HUES64 (cell line): ENCODE data around the gene TMBIM1.

Source experiments
- H3K27ac ChIP-seq: 2 replicates; pipeline ENCODE4 v1.7.0; 2013; ENCODE audit warnings: low read depth, low read length, inconsistent platforms
- H3K27me3 ChIP-seq: 2 replicates; pipeline ENCODE4 v1.6.1; 2013; ENCODE audit warnings: mild to moderate bottlenecking, low read length; ENCODE audit not compliant: insufficient read depth
- H3K36me3 ChIP-seq: 2 replicates; pipeline ENCODE4 v1.6.1; 2013; ENCODE audit warnings: mild to moderate bottlenecking, low read length; ENCODE audit not compliant: insufficient read depth
- H3K4me1 ChIP-seq: 2 replicates; pipeline ENCODE4 v1.6.1; 2013; ENCODE audit warnings: mild to moderate bottlenecking, low read length, moderate library complexity; ENCODE audit not compliant: insufficient read depth
- H3K4me3 ChIP-seq: 2 replicates; pipeline ENCODE4 v1.5.1; 2013; ENCODE audit warnings: mild to moderate bottlenecking, low read length, moderate library complexity
- H3K9ac ChIP-seq: 2 replicates; pipeline ENCODE4 v1.6.1; 2013; ENCODE audit warnings: mild to moderate bottlenecking, low read depth, low read length
- H3K9me3 ChIP-seq: 2 replicates; pipeline ENCODE4 v1.6.1; 2013; ENCODE audit warnings: low read depth, low read length; ENCODE audit not compliant: insufficient read depth
- WGBS: fragments of 150-250, 120-280 bp; methylation state at CpG from one replicate; pipeline ENCODE4 v1.1.7; 2013; ENCODE audit warnings: missing lambda C conversion rate; 5-methylcytosine and 5-hydroxymethylcytosine counted together

Gene TMBIM1

DNA sequence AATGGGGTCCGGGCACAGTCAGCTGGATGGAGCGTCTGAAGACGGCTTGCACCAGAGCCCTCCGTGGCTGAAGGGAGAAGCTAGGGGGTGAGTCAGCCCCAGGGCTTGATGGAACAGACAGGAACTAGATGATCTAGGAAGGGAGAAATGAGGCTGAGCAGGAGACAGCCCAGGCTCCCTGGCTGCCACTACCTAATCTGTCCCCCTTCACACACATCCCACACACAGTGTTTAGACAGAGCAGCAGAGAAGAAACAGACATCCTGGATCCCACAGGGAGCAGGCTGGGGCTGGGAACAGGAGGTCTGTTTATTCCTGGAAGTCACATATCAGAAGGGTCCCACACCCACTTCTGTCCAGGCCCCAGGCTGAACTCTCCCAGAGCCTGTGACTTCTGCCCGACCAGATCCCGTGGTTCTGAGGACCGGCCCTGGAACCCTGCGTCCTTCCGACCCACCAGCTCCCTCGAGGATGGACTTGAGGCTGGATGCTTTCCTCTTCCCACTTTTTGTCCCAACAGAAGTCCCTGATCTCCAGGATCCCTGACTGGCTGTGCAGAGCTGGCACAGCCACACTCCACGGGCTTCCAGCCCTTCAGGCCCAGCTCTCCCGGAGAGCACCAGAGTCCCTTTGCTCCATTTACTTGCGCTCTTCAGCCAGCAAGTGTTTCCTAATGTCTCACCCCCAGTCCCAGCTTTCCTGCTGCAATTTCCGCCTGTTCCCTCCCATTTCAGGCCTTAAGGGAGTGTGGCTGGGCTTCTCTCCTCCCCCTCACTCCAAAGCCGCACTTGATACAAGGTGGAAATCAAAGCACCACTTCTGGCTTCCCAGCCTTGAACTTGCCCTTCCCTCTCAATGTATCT is 33.0 kb downstream of the TMBIM1 start:
- H3K4me3 ChIP-seq = no peak overlapping the region
- no peaks in the 10 kb centered on the region for H3K9me3 ChIP-seq
- WGBS = 74% methylated on average over 15 of the region's 15 CpGs
- H3K36me3 ChIP-seq = peaks cover 28% of the 10 kb centered on the region
- H3K4me1 ChIP-seq = peaks cover 12% of the 10 kb centered on the region; the same call in 1 of the 2 replicates
- no peak overlapping the region for H3K9ac ChIP-seq
- H3K27ac ChIP-seq = no peak overlapping the region
- no peaks in the 10 kb centered on the region for H3K27me3 ChIP-seq

DNA sequence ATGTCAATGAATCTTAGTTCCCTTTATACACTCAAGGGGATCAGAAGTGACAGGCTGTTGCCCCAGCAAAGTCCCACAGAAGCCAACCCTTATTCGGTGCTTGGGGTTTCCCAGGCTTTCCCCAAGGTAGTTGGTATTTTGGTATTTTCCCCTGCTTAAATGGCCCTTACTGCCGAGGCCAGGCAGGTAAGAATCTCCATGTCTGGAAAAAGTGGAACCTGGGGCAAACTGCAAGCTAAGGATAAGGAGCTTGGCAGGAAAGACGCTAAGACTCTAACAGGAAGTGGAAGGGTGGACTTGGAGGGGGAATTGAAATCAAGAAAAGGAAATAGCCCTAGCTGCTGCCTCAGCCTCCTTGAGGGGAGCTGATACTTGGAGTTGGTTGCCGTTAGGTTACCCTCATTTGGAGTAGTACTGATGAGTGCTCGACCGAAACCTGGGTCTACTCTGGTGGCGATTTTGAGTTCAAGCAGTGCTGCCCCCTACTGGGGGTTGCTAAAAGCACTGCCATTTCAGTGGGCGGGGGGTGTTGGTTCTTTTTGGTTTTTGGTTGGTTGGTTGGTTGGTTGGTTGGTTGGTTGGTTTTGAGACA is 34.8 kb downstream of the TMBIM1 start:
- Histone ChIP-seq H3K36me3 (peaks cover 37% of the 10 kb centered on the region), H3K9ac (no peak overlapping the region), H3K4me1 (peaks cover 12% of the 10 kb centered on the region; the same call in 1 of the 2 replicates), H3K4me3 (no peak overlapping the region), H3K27ac (no peak overlapping the region; the same call in 1 of the 2 replicates), H3K27me3 (no peaks in the 10 kb centered on the region), H3K9me3 (no peaks in the 10 kb centered on the region)
- WGBS = 75% methylated on average over 8 of the region's 8 CpGs

DNA sequence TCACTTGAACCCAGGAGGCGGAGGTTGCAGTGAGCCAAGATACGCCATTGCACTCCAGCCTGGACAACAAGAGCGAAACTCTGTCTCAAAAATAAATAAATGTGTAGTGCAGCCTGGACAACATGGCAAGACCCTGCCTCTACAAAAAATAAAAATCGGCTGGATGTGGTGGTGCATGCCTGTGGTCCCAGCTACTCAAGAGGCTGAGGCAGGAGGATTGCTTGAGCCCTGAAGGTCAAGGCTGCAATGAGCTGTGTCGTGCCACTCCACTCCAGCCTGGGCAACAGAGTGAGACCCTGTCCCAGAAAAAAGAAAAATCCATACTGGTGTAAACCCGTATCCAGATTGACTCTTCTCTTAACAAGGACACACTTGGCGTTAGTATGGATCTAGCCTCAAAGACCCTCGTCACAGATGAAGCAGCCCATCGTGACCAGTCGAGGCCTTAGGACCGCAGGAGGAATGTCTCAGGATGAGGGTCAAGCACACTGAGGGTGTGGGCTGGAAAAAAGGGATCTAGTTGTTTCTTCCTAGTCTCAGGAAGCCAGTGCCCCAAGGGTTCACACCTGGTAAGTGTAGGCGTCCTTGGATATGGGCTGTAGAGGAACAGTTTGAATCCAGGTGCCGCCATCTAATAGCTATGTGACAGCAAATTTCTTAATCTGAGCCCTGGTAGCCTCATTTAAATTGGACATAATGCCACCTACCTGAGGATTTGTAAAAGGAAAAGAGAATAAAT is 35.5 kb downstream of the TMBIM1 start:
- no peak overlapping the region for H3K27ac ChIP-seq

DNA sequence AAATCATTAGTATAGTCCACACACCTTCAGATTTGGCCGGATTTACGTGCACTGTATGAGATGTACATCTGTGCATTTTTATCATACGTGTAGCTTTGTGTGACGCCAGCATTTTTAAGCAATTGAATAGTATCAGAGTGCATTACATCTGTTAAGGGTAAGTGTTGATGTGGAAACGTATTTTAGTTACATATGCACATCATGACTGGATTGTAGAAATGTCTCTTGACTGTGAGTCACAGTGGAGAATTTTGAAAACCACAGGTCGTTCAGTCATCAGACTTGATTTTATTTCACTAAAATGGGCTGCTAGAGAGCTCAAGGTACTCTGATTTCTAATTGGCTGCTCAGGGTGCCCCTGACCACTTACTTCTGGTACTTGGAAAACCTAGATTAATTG is 36.9 kb downstream of the TMBIM1 start:
- no peak overlapping the region for H3K9ac ChIP-seq
- no peaks in the 10 kb centered on the region for H3K27me3 ChIP-seq
- no peak overlapping the region for H3K4me3 ChIP-seq
- 89% methylated on average over 6 of the region's 6 CpGs for WGBS
- H3K4me1 ChIP-seq = 0 out of 2 replicates have a peak, but pooled peaks cover 2% of the 10 kb centered on the region
- peaks cover 57% of the 10 kb centered on the region for H3K36me3 ChIP-seq
- no peaks in the 10 kb centered on the region for H3K9me3 ChIP-seq
- H3K27ac ChIP-seq = no peak overlapping the region

More for the DNA sequence above, 35.5 kb downstream of the TMBIM1 start:
- 94% methylated on average over 13 of the region's 13 CpGs for WGBS
- Histone ChIP-seq H3K27me3 (no peaks in the 10 kb centered on the region), H3K4me3 (no peak overlapping the region), H3K9me3 (no peaks in the 10 kb centered on the region), H3K36me3 (peaks cover 44% of the 10 kb centered on the region), H3K9ac (no peak overlapping the region), H3K4me1 (peaks cover 12% of the 10 kb centered on the region; the same call in 1 of the 2 replicates)

DNA sequence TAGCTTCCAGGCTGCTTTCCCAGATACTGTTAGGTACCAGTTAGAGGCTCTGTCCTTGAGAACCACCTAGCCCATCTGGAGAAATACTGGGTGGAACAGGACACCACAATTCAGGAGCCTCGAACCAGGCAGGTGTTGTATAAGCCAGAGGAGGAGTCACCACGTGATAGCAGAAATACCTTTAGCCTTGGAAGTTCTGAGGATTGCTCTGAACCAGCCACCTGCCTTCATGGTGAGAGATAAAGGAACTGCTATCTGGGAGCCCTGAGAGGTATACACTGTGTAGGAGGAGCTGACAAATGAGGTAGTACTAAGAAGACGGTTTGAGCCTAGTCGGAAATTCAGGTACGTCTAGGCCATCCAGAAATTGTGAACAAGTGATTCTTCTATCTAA is 39.1 kb downstream of the TMBIM1 start:
- H3K36me3 ChIP-seq = peaks cover 78% of the 10 kb centered on the region
- no peak overlapping the region for H3K27ac ChIP-seq
- 90% methylated on average over 5 of the region's 5 CpGs for WGBS
- no peaks in the 10 kb centered on the region for H3K4me1 ChIP-seq
- H3K4me3 ChIP-seq = no peak overlapping the region
- no peaks in the 10 kb centered on the region for H3K9me3 ChIP-seq
- H3K9ac ChIP-seq = no peak overlapping the region
- no peaks in the 10 kb centered on the region for H3K27me3 ChIP-seq

DNA sequence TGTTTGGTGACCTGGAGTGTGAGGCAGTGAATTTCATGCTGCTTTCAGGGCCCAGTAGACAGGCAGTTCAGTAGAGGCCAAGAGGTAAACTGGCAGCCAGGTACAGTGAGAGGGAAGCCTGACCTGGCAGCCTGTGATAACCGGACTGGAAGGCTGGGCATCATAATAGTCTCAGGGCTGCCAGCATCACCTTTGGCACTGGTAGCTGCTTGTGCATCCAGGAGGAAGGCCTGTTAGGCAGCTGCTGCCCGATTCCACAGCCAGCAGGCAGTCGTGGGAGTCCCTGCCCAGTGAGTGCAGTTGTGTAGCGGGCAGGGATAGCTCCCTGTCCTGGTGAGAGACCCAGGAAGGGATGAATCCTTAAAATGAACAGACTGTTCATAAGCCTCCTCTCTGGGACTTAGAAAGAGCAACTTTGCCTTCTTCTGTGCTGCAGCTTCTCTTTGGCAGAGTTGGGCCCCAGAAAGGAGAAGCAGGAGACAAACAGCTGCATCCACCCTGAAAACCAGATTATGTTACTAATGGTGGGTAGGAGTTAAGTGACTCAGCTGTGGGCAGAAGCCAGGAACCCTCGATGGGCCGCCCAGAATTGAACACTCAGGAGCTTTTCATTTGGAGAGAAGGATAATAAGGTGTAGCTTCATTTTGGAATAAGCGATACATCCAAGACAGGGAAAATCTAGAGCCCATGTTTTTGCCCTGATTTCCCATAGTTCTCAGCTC is 39.6 kb downstream of the TMBIM1 start:
- Histone ChIP-seq H3K36me3 (peaks cover 83% of the 10 kb centered on the region), H3K4me1 (no peaks in the 10 kb centered on the region), H3K27me3 (no peaks in the 10 kb centered on the region), H3K9ac (no peak overlapping the region), H3K4me3 (no peak overlapping the region), H3K9me3 (no peaks in the 10 kb centered on the region), H3K27ac (no peak overlapping the region)
- WGBS = 86% methylated on average over 7 of the region's 7 CpGs

DNA sequence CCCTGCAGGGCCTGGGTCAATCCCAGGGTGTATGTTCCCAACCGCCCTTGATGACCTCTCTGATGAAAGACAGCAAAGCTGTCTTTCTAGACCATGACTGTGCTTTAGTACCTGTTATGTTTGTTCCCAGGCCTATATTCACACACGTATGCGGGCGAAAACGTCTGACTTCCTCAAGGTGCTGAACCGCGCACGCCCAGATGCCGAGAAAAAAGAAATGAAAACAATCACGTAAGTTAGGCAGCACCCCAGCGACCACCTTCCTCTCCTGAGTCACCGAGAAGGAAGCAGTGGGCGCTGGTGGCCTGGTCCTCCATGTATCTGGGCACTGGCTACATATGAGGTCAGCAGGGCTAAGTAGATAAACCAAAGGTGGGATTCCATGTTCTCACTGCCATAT is 42.6 kb downstream of the TMBIM1 start:
- no peaks in the 10 kb centered on the region for H3K4me1 ChIP-seq
- H3K27me3 ChIP-seq = no peaks in the 10 kb centered on the region
- no peak overlapping the region for H3K4me3 ChIP-seq
- 97% methylated on average over 13 of the region's 13 CpGs for WGBS
- peaks cover 98% of the 10 kb centered on the region for H3K36me3 ChIP-seq
- no peak overlapping the region for H3K27ac ChIP-seq
- no peaks in the 10 kb centered on the region for H3K9me3 ChIP-seq
- H3K9ac ChIP-seq = no peak overlapping the region

DNA sequence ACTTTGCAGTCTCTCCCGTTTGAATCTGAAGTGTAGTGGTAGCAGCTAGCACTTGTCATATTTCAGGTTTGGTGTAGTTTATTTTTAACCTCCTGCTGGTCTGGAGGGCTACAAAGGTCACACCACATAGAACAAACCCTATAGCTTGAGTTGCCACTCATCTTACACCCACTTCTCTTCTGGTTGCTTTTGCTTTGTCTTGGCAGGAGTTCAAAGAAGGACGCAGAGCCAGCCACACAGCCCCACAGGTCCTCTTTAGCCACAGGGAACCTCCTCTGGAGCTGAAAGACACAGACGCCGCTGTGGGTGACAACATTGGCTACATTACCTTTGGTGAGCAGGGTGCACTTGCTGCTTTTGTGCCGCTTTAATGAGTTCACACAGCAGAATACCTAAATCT is 47.1 kb downstream of the TMBIM1 start:
- no peaks in the 10 kb centered on the region for H3K27me3 ChIP-seq
- no peak overlapping the region for H3K4me3 ChIP-seq
- no peak overlapping the region for H3K27ac ChIP-seq
- peaks cover 98% of the 10 kb centered on the region for H3K36me3 ChIP-seq
- H3K9ac ChIP-seq = no peak overlapping the region
- WGBS = 94% methylated on average over 4 of the region's 5 CpGs
- H3K4me1 ChIP-seq = no peaks in the 10 kb centered on the region
- H3K9me3 ChIP-seq = no peaks in the 10 kb centered on the region

DNA sequence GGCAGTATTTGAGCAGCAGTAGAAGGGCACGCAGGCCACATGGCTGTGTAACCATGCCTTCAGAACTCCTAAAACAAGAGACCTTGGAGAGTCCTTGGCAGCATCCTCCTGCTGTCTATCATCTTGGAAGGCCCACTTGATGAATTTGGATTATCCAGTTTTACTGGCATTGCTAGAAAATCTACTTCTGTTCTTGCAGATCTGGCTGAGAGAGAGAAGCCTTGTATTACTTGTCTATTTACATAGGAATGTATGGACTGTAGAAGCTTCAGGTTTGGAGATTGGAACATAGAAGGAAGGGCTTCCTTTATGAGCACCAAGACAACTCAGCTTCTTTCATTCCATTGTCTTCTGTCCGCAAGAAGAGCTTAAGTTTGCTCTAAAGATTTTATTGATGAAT is 47.6 kb downstream of the TMBIM1 start:
- Histone ChIP-seq H3K9ac (no peak overlapping the region), H3K4me3 (no peak overlapping the region), H3K36me3 (peaks cover 98% of the 10 kb centered on the region), H3K4me1 (no peaks in the 10 kb centered on the region), H3K27me3 (no peaks in the 10 kb centered on the region), H3K9me3 (no peaks in the 10 kb centered on the region), H3K27ac (no peak overlapping the region)
- WGBS = 95% methylated on average over 2 of the region's 2 CpGs

DNA sequence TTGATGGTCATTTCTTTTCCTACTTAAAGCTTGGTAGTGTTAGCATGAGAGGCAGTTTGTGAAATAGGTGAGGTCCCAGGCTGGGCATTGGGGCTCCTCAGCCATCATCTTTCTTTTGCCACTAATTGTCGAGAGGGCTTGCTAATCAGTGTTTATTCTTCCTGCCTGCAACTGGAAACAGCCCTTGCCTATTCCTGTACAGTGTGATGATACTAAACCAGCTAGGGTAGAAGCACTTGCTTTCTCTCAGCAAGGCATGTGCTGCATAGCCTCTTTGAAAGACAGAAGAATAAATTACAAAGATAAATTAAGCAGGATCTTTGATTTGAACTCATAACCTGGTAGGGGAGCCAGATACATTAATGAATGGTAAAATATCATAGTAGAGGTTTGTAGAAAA is 48.1 kb downstream of the TMBIM1 start:
- WGBS = 76% methylated on average over 1 of the region's 1 CpG
- Histone ChIP-seq H3K9ac (no peak overlapping the region), H3K4me1 (no peaks in the 10 kb centered on the region), H3K9me3 (no peaks in the 10 kb centered on the region), H3K27ac (no peak overlapping the region), H3K4me3 (no peak overlapping the region), H3K36me3 (peaks cover 98% of the 10 kb centered on the region), H3K27me3 (no peaks in the 10 kb centered on the region)
